Embryonic facial prominence (tissue), 1 donor: Measurements from ENCODE around the gene PLEKHG4.

Source experiments
- DNase-seq: peaks from one replicate; pipeline ENCODE4 v3.0.0-alpha.2; 2016; ENCODE audit errors: extremely low spot score

PLEKHG4 gene

GRCh38 chr16:67260426-67261063 is 18.8 kb upstream of the PLEKHG4 start:
- DNase-seq, result no peak

GRCh38 chr16:67263201-67263600 is 16.1 kb upstream of the PLEKHG4 start:
- no peak for DNase-seq

DNA sequence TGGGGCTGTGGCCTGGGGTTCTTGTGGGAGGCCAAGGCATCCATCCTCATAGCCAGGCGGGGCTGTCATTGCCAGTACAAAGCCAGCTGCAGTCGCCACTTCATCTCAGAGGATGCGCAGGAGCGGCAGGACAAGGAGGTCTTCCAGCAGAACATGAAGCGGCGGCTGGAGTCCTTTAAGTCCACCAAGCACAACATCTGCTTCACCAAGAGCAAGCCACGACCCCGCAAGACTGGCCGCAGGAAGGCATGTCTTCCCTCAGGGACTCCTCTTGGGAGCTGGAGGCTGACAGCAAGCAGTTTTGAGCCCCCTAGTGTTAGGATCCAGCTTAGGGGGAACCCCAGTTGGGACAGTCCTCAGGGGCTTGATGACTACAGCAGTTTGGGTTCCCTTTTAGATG is 15.1 kb upstream of the PLEKHG4 start:
- DNase-seq, result no peak

GRCh38 chr16:67264866-67265265 is 14.5 kb upstream of the PLEKHG4 start:
- no peak for DNase-seq

DNA sequence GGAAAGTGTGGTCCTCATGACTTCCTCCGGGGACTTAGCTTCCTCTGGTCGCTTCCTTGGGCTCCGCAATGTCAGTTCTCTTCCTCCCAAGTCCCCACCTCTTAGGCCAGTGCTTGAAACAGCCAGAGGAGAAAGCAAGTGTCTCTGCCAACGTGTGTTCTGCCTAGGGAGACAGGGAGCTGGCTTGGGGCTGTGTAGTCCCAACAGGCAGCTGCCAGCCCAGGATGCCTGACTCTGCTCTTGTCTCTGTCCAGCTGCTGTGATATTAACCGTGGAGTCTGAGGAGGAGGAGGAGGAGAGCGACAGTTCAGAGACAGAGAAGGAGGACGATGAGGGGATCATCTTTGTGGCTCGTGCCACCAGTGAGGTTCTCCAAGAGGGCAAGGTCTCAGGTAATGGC is 13.5 kb upstream of the PLEKHG4 start:
- no peak for DNase-seq

DNA sequence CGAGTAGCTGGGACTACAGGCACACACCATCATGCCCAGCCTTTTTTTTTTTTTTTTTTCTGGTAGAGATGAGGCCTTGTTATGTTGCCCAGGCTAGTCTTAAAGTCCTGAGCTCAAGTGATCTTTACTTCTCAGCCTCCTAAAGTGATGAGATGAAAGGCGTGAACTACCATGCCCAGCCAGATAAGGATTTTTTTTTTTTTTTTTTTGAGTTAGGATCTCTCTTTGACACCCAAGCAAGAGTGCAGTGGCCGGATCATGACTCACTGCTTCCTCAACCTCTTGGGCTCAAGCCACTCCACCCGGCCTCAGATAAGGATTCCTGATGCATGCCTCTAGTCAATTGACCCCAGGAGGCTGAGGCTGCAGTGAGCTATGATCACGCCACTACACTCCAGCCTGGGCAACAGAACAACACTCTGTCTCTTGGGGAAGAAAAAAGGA is 11.2 kb upstream of the PLEKHG4 start:
- no peak for DNase-seq

DNA sequence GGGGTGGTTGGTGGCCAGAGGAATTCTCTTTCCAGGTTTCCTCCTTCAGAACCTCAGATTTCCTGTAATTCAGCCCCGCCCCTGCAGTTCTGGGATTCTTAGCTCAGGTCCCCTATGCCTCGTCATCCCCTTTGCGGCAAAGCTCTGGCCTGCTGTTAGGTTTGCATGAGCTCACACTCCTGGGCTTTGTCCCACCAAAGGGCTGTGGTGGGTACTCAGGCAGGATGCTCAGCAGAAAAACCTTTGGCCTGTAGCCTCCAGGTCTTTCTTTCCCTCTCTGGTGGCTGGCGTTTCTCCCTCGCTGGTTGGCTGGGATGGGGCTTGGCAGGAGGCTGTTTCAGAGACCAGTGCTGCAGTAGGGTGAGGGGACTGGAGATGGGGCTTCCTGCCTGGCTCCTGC is 9.6 kb upstream of the PLEKHG4 start:
- no peak for DNase-seq

GRCh38 chr16:67270931-67271338 is 8.4 kb upstream of the PLEKHG4 start:
- no peak for DNase-seq

DNA sequence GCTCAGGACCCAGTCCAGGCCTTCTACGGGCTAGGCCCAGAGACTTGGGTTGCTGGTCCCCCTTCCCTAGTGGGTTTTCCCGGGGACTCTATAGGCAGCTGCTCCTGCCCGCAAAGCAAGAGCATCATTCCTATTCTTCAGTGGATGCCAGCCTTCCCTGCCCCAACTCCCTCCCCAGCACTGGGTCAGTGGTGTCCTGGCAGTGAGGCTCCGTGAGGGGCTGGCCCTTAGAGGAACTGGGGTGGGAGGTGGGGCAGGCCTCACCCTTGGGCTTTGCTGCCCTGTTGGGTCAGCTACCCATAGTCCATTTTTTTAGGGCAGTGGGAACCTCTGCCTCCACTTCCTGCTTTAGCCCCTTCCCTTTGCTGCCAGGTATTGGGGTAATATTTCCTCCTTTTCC is 7.9 kb upstream of the PLEKHG4 start:
- DNase-seq, result no peak

DNA sequence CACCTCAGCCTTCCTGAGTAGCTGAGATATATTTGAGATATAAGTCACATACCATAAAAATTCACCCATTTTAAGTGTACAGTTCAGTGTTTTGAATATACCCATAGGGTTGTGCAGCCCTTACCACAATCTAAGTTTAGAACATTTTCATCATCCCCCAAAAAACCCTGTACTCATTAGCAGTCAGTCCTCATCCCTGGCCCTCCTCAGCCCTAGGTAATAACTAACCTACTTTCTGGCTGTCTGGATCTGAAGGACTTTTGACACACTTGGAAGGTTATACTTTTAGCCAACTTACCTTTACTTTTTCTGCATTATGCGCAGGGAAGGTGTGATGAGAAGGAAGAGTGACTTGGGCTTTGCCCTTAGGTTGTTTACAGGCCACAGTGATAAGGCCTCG is 4.0 kb upstream of the PLEKHG4 start:
- DNase-seq, result no peak

DNA sequence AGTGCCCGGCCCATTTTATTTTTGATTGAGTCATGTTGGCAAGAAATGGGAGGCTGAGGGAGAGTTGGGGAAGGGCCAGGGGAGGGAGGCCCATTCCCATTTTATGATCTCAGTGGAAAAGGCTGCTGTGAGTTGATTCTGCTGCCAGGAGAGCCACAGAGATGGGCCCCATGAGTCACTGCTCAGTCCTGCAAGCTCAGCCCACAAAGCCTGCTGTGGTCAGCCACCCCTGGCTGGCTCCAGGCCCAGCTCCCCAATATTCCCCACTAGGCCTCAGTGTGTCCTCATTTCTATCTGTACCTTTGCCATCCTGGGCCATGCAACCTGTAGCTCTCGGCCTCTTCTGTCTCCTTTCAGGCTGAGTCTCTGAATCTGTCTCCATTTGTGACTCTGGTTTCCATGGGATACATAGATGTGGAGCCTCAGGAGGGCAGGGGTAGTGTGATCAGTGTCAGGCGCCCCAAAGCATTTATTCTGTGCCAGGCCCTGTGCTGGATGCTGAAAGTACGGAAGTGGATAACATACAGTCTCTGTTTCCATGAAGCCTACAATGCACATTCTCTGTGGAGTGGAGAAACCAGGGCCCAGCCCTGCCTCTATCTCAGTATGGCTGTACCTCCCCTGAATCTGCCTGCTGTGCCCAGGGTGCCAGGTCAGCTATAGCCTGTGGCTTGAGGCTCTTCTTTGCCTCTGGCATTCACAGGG is 1.9 kb upstream of the PLEKHG4 start:
- DNase-seq, result no peak

DNA sequence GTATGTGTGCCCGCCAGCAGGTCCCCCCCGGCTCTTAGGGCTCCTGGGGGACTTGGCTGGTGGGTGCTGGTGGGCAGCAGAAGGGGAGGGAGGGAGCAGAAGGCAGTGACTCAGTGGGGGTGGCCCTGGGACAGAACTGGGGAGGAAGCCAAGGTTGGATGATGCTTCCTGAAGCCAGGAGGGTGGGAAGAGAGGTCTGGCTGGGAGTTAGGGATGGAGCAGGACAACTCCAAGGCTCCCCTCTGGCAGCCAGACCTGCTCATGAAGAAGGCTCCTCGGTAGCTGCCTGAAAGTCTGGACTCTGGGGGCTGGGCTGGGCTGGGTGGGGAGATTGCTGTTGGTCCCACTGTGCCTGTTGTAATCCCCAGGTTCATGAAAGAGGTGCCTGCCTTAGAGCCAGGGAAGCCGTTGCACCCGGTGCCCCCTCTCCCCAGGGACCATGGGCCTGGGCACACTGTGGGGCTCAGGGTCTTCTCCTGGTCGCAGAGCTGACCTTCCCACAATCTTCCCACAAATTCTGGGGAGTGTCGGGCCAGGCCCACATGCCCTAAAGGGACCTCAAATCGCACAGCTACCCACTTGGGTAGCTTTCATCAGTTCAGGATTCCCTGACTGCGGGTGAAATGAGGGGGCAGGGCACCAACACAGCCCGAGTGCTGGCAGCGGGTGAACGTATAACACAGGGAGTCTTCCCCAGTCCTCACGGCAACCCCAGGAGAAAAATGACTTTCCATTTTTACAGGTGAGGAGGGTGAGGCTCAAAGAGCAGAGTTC is 1.1 kb upstream of the PLEKHG4 start:
- no peak for DNase-seq

DNA sequence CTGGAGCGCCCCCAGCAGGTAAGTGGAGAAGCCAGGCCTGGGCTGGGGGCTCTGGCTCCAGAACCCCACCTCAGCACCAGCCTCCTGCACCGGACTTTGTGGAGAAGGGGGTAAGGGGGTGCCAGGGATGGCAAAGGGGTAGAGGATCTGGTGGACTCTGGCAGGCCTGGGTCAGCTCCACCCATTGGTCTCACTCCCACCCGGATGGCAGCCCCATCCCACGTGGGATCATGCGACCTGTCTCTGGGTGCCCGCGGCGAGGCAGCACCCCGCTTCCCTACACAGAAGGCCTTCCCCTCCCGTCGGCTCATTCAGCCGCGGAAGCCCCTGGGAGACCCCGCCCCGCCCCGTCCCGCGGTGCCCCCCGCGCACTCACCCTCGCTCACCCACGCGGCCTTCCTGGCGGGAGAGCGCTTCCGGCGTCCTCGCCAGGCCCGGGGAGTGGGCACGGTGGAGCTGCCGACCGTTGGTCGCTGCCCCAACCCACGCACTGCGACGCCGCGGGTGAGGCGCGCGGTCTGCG is 498 bp upstream of the PLEKHG4 start:
- no peak for DNase-seq

DNA sequence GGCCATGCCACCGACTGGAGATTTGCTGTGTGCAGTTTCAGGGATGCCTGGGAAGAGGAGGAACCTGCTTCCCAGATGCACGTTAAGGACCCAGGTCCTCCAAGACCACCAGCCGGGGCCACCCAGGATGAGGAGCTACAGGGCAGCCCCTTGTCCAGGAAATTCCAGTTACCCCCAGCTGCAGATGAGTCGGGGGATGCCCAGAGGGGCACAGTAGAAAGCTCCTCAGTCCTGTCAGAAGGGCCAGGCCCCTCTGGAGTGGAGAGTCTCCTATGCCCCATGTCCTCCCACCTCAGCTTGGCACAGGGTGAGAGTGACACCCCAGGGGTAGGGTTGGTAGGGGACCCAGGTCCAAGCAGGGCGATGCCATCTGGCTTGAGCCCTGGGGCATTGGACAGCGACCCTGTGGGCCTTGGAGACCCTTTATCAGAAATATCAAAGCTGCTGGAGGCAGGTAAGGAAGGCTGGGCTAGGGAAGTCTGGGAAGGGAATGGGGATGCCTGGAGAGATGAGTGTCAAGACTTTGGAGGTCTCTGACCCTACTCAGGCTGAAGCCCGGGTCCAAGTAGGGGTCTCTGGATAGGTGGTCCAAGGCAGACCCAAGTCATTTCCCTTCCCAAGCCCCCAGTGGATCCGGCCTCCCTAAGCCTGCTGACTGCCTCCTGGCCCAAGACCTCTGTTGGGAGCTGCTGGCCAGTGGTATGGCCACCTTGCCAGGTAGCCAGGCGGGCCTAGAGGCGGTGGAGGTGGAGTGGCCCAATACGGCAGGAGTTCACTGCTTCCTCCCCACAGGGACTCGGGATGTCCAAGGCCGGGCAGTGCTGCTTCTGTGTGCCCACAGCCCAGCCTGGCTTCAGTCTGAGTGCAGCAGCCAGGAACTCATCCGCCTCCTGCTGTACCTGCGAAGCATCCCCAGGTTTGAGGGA is 1.0 kb downstream of the PLEKHG4 start:
- no peak for DNase-seq

DNA sequence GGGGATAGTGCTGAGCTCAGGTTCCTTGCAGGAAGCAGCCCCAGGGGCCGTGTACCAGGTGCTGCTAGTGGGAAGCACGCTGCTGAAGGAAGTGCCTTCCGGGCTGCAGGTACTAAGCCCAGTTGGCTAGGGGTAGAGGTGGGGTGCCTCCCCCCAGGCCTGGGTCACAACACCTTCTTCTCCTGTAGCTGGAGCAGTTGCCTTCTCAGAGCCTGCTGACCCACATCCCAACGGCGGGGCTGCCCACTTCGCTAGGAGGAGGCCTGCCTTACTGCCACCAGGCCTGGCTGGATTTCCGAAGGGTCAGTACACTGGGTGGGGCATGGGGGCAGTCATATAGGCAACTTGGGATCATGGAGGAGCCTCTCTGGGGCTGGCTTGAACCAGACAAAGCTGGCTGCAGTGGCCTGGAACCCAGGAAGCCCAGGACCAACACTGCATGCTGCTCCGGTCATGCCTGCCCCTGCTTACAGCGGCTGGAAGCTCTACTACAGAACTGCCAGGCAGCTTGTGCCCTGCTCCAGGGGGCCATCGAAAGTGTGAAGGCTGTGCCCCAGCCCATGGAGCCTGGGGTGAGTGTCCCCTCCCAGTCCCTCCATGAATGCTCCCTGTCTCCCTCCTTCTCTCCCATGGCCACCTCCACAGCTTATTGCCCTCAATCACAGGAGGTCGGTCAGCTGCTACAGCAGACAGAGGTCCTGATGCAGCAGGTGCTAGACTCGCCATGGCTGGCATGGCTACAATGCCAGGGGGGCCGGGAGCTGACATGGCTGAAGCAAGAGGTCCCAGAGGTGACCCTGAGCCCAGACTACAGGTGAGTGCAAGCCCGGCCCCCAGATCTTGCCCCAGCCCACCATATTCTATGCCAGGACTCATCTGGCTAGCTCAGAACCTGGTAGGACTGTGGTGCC is 2.5 kb downstream of the PLEKHG4 start:
- DNase-seq, result no peak

DNA sequence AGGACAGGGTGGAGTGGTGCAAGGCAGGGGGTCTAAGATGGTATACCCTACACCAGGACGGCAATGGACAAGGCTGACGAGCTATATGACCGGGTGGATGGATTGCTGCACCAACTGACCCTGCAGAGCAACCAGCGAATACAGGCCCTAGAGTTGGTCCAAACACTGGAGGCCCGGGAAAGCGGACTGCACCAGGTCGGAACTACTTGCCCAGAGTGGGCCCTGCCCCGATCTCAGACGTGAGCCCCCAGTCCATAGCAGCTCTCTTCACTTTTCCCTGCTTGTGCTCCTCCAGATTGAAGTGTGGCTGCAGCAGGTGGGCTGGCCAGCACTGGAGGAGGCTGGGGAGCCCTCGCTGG is 3.1 kb downstream of the PLEKHG4 start:
- DNase-seq, result no peak

DNA sequence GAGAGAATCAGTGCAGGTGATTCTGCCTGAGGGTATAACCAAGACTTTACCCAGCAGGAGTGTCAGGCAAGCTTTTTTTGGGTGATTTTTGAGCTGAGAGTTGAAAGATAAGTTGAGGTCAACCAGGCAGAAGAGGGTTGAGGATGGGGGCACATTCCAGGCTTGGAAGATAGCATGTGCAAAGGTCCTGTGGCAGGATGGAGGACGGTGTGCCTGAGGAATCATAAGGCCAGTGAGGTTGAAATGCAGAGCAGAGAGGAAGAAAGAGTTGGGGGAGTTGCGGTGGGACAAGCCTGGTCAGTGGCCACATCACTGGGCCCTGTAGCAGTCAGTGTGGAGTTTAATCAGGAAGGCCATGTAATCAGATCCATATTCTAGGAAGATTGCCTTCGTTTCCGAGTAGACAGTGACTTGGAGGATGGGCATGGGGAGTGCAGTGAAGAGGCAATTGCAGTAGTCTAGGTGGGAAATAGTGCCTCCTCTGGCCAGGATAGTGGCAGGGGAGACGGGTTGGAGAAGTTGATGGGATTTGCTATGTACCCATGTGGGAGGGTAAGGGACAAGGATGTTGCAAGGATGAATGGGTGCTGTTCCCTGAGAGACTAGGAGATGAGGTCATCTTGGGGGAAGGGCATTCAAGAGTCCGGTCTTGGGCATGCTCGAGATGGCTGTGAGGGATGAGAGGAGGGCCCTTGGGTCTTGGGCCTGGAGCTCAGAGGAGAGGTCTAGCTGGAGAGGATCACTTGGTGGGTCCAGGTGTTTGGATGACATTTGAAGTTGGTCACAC is 3.9 kb downstream of the PLEKHG4 start:
- DNase-seq, result no peak

GRCh38 chr16:67283826-67284555 is 4.7 kb downstream of the PLEKHG4 start:
- DNase-seq, result no peak
